Measurements from ENCODE around the gene LRRC4C.
A peak's percentile ranks its signal among the peaks of the same experiment; 100 is the strongest.

Gene LRRC4C

GRCh38 chr11:41316751-41317150 is 142.7 kb downstream of the LRRC4C start:
- Histone ChIP-seq H3K4me3 (ENCODE audit: low read depth in 1 of 2, low read length in 2 of 2) (no peak overlapping the region), H2AFZ (ENCODE audit: low read depth, low read length) (no peak overlapping the region), H3K4me1 (ENCODE audit: insufficient read depth, low read length) (no peaks in the 10 kb centered on the region), H3K27me3 (ENCODE audit: insufficient read depth, low read length, poor library complexity) (no peaks in the 10 kb centered on the region), H3K79me2 (ENCODE audit: insufficient read depth, low read length) (no peaks in the 10 kb centered on the region), H3K4me2 (ENCODE audit: insufficient read depth, low read length) (no peak overlapping the region), H3K36me3 (ENCODE audit: insufficient read depth, low read length) (no peaks in the 10 kb centered on the region), H3K9me3 (ENCODE audit: insufficient read depth, low read length, severe bottlenecking) (no peaks in the 10 kb centered on the region), H4K20me1 (ENCODE audit: insufficient read depth, low read length) (no peaks in the 10 kb centered on the region), H3K9ac (ENCODE audit: low read depth, low read length) (no peak overlapping the region), H3K27ac (ENCODE audit: low read length) (no peak overlapping the region)
- no peak for ATAC-seq (ENCODE audit: insufficient read depth, low read depth)
- DNase-seq: no peak
- TF ChIP-seq EZH2 (IDR thresholded peaks at IDR 0.05; ENCODE audit: borderline replicate concordance, low read depth, low read length, severe bottlenecking): no peak
- TF ChIP-seq, protein P1, sequence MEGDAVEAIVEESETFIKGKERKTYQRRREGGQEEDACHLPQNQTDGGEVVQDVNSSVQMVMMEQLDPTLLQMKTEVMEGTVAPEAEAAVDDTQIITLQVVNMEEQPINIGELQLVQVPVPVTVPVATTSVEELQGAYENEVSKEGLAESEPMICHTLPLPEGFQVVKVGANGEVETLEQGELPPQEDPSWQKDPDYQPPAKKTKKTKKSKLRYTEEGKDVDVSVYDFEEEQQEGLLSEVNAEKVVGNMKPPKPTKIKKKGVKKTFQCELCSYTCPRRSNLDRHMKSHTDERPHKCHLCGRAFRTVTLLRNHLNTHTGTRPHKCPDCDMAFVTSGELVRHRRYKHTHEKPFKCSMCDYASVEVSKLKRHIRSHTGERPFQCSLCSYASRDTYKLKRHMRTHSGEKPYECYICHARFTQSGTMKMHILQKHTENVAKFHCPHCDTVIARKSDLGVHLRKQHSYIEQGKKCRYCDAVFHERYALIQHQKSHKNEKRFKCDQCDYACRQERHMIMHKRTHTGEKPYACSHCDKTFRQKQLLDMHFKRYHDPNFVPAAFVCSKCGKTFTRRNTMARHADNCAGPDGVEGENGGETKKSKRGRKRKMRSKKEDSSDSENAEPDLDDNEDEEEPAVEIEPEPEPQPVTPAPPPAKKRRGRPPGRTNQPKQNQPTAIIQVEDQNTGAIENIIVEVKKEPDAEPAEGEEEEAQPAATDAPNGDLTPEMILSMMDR (IDR thresholded peaks at IDR 0.05; ENCODE audit: borderline replicate concordance, extremely low read depth, low read length, poor library complexity, severe bottlenecking): no peak

- H3K9me3 ChIP-seq (ENCODE audit: insufficient read depth, low read length, severe bottlenecking): no peaks in the 10 kb centered on the region
- H3K4me2 ChIP-seq (ENCODE audit: insufficient read depth, low read length): no peak overlapping the region
- no peaks in the 10 kb centered on the region for H3K4me1 ChIP-seq (ENCODE audit: insufficient read depth, low read length)
- no peaks in the 10 kb centered on the region for H3K27me3 ChIP-seq (ENCODE audit: insufficient read depth, low read length, poor library complexity)
- H4K20me1 ChIP-seq (ENCODE audit: insufficient read depth, low read length): no peaks in the 10 kb centered on the region
- ATAC-seq (ENCODE audit: insufficient read depth, low read depth) (no peak), DNase-seq (no peak)
- no peaks in the 10 kb centered on the region for H3K36me3 ChIP-seq (ENCODE audit: insufficient read depth, low read length)
- H3K79me2 ChIP-seq (ENCODE audit: insufficient read depth, low read length): no peaks in the 10 kb centered on the region
- no peak for TF ChIP-seq EZH2 (IDR thresholded peaks at IDR 0.05; ENCODE audit: borderline replicate concordance, low read depth, low read length, severe bottlenecking)
- TF ChIP-seq, protein P1 (IDR thresholded peaks at IDR 0.05; ENCODE audit: borderline replicate concordance, extremely low read depth, low read length, poor library complexity, severe bottlenecking): no peak
- no peak overlapping the region for H3K4me3 ChIP-seq (ENCODE audit: low read depth in 1 of 2, low read length in 2 of 2)
- no peak overlapping the region for H3K9ac ChIP-seq (ENCODE audit: low read depth, low read length)
- H3K27ac ChIP-seq (ENCODE audit: low read length): no peak overlapping the region
- H2AFZ ChIP-seq (ENCODE audit: low read depth, low read length): no peak overlapping the region
These were observed 146.2 kb downstream of the LRRC4C start for GRCh38 chr11:41313226-41313625.

- Histone ChIP-seq H2AFZ (ENCODE audit: low read depth, low read length) (no peak overlapping the region), H4K20me1 (ENCODE audit: insufficient read depth, low read length) (no peaks in the 10 kb centered on the region), H3K36me3 (ENCODE audit: insufficient read depth, low read length) (no peaks in the 10 kb centered on the region), H3K27me3 (ENCODE audit: insufficient read depth, low read length, poor library complexity) (no peaks in the 10 kb centered on the region), H3K79me2 (ENCODE audit: insufficient read depth, low read length) (no peaks in the 10 kb centered on the region), H3K27ac (ENCODE audit: low read length) (no peak overlapping the region), H3K9ac (ENCODE audit: low read depth, low read length) (no peak overlapping the region), H3K4me2 (ENCODE audit: insufficient read depth, low read length) (no peak overlapping the region), H3K4me1 (ENCODE audit: insufficient read depth, low read length) (no peaks in the 10 kb centered on the region), H3K4me3 (ENCODE audit: low read depth in 1 of 2, low read length in 2 of 2) (no peak overlapping the region), H3K9me3 (ENCODE audit: insufficient read depth, low read length, severe bottlenecking) (no peaks in the 10 kb centered on the region)
- TF ChIP-seq, protein P1 (IDR thresholded peaks at IDR 0.05; ENCODE audit: borderline replicate concordance, extremely low read depth, low read length, poor library complexity, severe bottlenecking): peak; percentile 2
- TF ChIP-seq EZH2 (IDR thresholded peaks at IDR 0.05; ENCODE audit: borderline replicate concordance, low read depth, low read length, severe bottlenecking): no peak
- DNase-seq (no peak), ATAC-seq (ENCODE audit: insufficient read depth, low read depth) (no peak)
These were observed 149.7 kb downstream of the LRRC4C start for GRCh38 chr11:41309716-41310115.

DNA sequence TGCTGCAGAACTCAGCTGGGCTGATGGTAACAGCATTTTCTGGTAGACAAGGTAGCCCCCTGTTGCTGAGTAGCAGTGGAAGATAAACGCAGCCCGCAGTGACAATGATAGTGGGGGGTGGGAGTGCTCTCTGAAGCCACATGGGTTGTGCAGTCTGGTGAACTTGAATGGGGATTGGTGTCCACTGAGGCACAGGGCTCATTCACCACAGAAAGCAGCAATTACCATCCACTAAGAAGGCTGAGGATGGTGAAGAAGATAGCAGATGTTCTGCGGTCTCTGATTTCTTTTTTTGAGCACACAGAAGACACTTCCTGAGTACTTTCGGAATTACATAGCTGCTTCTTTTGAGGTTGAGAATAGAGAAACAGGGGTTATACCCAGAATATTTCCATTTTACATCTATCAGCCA is 150.3 kb downstream of the LRRC4C start:
- TF ChIP-seq EZH2 (IDR thresholded peaks at IDR 0.05; ENCODE audit: borderline replicate concordance, low read depth, low read length, severe bottlenecking): no peak
- TF ChIP-seq, protein P1 (IDR thresholded peaks at IDR 0.05; ENCODE audit: borderline replicate concordance, extremely low read depth, low read length, poor library complexity, severe bottlenecking): no peak
- no peaks in the 10 kb centered on the region for H3K4me1 ChIP-seq (ENCODE audit: insufficient read depth, low read length)
- no peaks in the 10 kb centered on the region for H4K20me1 ChIP-seq (ENCODE audit: insufficient read depth, low read length)
- H3K36me3 ChIP-seq (ENCODE audit: insufficient read depth, low read length): no peaks in the 10 kb centered on the region
- DNase-seq (no peak), ATAC-seq (ENCODE audit: insufficient read depth, low read depth) (no peak)
- no peak overlapping the region for H3K4me3 ChIP-seq (ENCODE audit: low read depth in 1 of 2, low read length in 2 of 2)
- H3K4me2 ChIP-seq (ENCODE audit: insufficient read depth, low read length): no peak overlapping the region
- no peaks in the 10 kb centered on the region for H3K79me2 ChIP-seq (ENCODE audit: insufficient read depth, low read length)
- H3K27me3 ChIP-seq (ENCODE audit: insufficient read depth, low read length, poor library complexity): no peaks in the 10 kb centered on the region
- no peak overlapping the region for H2AFZ ChIP-seq (ENCODE audit: low read depth, low read length)
- H3K27ac ChIP-seq (ENCODE audit: low read length): no peak overlapping the region
- H3K9me3 ChIP-seq (ENCODE audit: insufficient read depth, low read length, severe bottlenecking): no peaks in the 10 kb centered on the region
- H3K9ac ChIP-seq (ENCODE audit: low read depth, low read length): no peak overlapping the region
